H9 (cell line): ENCODE measurements around the gene RIMOC1. TPM values are rescaled to one million over a fixed set of nuclear protein-coding genes. Genes with fewer than 3 reads are reported as not detected.

ENCODE experiments used
- DNase-seq: peaks from one replicate; pipeline ENCODE4 v3.0.0-alpha.2; 2017
- H2AFZ ChIP-seq: one replicate; pipeline ENCODE4 v1.6.1; 2013; ENCODE audit warnings: mild to moderate bottlenecking, low read length, control low read depth, moderate library complexity
- H2AK5ac ChIP-seq: 2 replicates; pipeline ENCODE4 v1.6.1; 2013; ENCODE audit warnings: low read length, control low read depth, mixed read lengths; ENCODE audit not compliant: insufficient read length
- H2BK120ac ChIP-seq: one replicate; pipeline ENCODE4 v1.6.1; 2013; ENCODE audit warnings: low read depth, mild to moderate bottlenecking, low read length, control low read depth, inconsistent platforms; ENCODE audit not compliant: poor library complexity, severe bottlenecking
- H2BK12ac ChIP-seq: 2 replicates; pipeline ENCODE4 v1.6.1; 2013; ENCODE audit warnings: low read length, control low read depth, mixed read lengths, low read depth; ENCODE audit not compliant: insufficient read length
- H2BK15ac ChIP-seq: 2 replicates; pipeline ENCODE4 v1.6.1; 2013; ENCODE audit warnings: low read depth, low read length, control low read depth
- H2BK20ac ChIP-seq: one replicate; pipeline ENCODE4 v1.6.1; 2013; ENCODE audit warnings: low read depth, mild to moderate bottlenecking, low read length, control low read depth, inconsistent platforms; ENCODE audit not compliant: poor library complexity, severe bottlenecking
- H2BK5ac ChIP-seq: 2 replicates; pipeline ENCODE4 v1.6.1; 2013; ENCODE audit warnings: low read length, control low read depth, mixed read lengths; ENCODE audit not compliant: insufficient read length
- H3K14ac ChIP-seq: 2 replicates; pipeline ENCODE4 v1.6.1; 2013; ENCODE audit warnings: low read length, control low read depth; ENCODE audit not compliant: insufficient read depth
- H3K18ac ChIP-seq: 2 replicates; pipeline ENCODE4 v1.6.1; 2013; ENCODE audit warnings: low read depth, mild to moderate bottlenecking, mixed read lengths, low read length, control low read depth; ENCODE audit not compliant: insufficient read length
- H3K23ac ChIP-seq: 2 replicates; pipeline ENCODE4 v1.6.1; 2013; ENCODE audit warnings: low read length, control low read depth, mixed read lengths, low read depth; ENCODE audit not compliant: insufficient read length
- H3K23me2 ChIP-seq: 2 replicates; pipeline ENCODE4 v1.6.1; 2013; ENCODE audit warnings: low read depth, mild to moderate bottlenecking, mixed read lengths, low read length, control low read depth; ENCODE audit not compliant: insufficient read length, poor library complexity, severe bottlenecking
- H3K27ac ChIP-seq: 2 replicates; pipeline ENCODE4 v1.5.1; 2013; ENCODE audit warnings: low read length, control low read depth, mixed read lengths, low read depth; ENCODE audit not compliant: insufficient read length
- H3K27me3 ChIP-seq: 2 replicates; pipeline ENCODE4 v1.6.1; 2013; ENCODE audit warnings: low read length, control low read depth, inconsistent platforms; ENCODE audit not compliant: insufficient read depth
- H3K4ac ChIP-seq: 2 replicates; pipeline ENCODE4 v1.6.1; 2013; ENCODE audit warnings: low read depth, mild to moderate bottlenecking, control low read depth, inconsistent platforms, low read length, moderate library complexity
- H3K4me1 ChIP-seq: 2 replicates; pipeline ENCODE4 v1.6.1; 2013; ENCODE audit warnings: low read length, control low read depth, inconsistent platforms; ENCODE audit not compliant: insufficient read depth
- H3K4me2 ChIP-seq: 2 replicates; pipeline ENCODE4 v1.6.1; 2013; ENCODE audit warnings: low read length, control low read depth, mixed read lengths; ENCODE audit not compliant: insufficient read length, insufficient read depth
- H3K56ac ChIP-seq: 2 replicates; pipeline ENCODE4 v1.6.1; 2013; ENCODE audit warnings: low read depth, mild to moderate bottlenecking, mixed read lengths, low read length, control low read depth; ENCODE audit not compliant: insufficient read length
- H3K79me1 ChIP-seq: 2 replicates; pipeline ENCODE4 v1.6.1; 2013; ENCODE audit warnings: low read depth, mild to moderate bottlenecking, moderate library complexity, low read length, control low read depth, inconsistent platforms; ENCODE audit not compliant: insufficient read depth, poor library complexity, severe bottlenecking
- H3K79me2 ChIP-seq: 2 replicates; pipeline ENCODE4 v1.6.1; 2013; ENCODE audit warnings: low read length, control low read depth, inconsistent platforms; ENCODE audit not compliant: insufficient read depth
- H3K9ac ChIP-seq: 2 replicates; pipeline ENCODE4 v1.6.1; 2013; ENCODE audit warnings: low read length, control low read depth, mixed read lengths; ENCODE audit not compliant: insufficient read length; ENCODE audit errors: extremely low read depth
- H3K9me3 ChIP-seq: one replicate; pipeline ENCODE4 v1.6.1; 2013; ENCODE audit warnings: low read depth, low read length, inconsistent platforms; ENCODE audit not compliant: control insufficient read depth
- H3T11ph ChIP-seq: one replicate; pipeline ENCODE4 v1.6.1; 2013; ENCODE audit warnings: mild to moderate bottlenecking, low read length, control low read depth, inconsistent platforms
- H4K20me1 ChIP-seq: one replicate; pipeline ENCODE4 v1.6.1; 2013; ENCODE audit not compliant: control insufficient read depth, insufficient read length, insufficient read depth
- H4K5ac ChIP-seq: 2 replicates; pipeline ENCODE4 v1.6.1; 2013; ENCODE audit warnings: low read depth, mild to moderate bottlenecking, mixed read lengths, low read length, control low read depth; ENCODE audit not compliant: insufficient read length
- H4K8ac ChIP-seq: replicated peaks from 2 replicates; pipeline ENCODE4 v1.6.1; 2013; ENCODE audit warnings: low read length, control low read depth, mixed read lengths, low read depth; ENCODE audit not compliant: insufficient read length
- H4K91ac ChIP-seq: 2 replicates; pipeline ENCODE4 v1.6.1; 2013; ENCODE audit warnings: low read depth, mild to moderate bottlenecking, moderate library complexity, mixed read lengths, low read length, control low read depth; ENCODE audit not compliant: insufficient read length
- H3K27ac Mint-ChIP-seq, 3 experiments: 2 replicates in 2 of 3; 3 replicates in 1 of 3; pipeline ENCODE4 v1.8.0; 2020 to 2021; ENCODE audit warnings: mixed read lengths in 3 of 3, mild to moderate bottlenecking in 1 of 3, moderate library complexity in 1 of 3
- H3K27me3 Mint-ChIP-seq: 2 replicates; pipeline ENCODE4 v1.8.0; 2021; ENCODE audit warnings: low read depth, mild to moderate bottlenecking, moderate library complexity, mixed read lengths
- H3K36me3 Mint-ChIP-seq, 3 experiments: 2 replicates in 2 of 3; 3 replicates in 1 of 3; pipeline ENCODE4 v1.8.0; 2020 to 2021; ENCODE audit warnings: low read depth in 3 of 3, mixed read lengths in 3 of 3; ENCODE audit not compliant: insufficient read depth in 1 of 3
- H3K4me1 Mint-ChIP-seq, 2 experiments: 2 replicates each; pipeline ENCODE4 v1.8.0; 2020; ENCODE audit warnings: mixed read lengths in 2 of 2
- H3K4me3 Mint-ChIP-seq, 2 experiments: 2 replicates in 1 of 2; 3 replicates in 1 of 2; pipeline ENCODE4 v1.8.0; 2020 to 2021; ENCODE audit warnings: mild to moderate bottlenecking in 2 of 2, mixed read lengths in 2 of 2, moderate library complexity in 1 of 2
- H3K9me3 Mint-ChIP-seq, 2 experiments: 2 replicates in 1 of 2; 3 replicates in 1 of 2; pipeline ENCODE4 v1.8.0; 2020; ENCODE audit warnings: mild to moderate bottlenecking in 2 of 2, mixed read lengths in 2 of 2, moderate library complexity in 1 of 2
- CTCF ChIP-seq: fragments of 200-600 bp; sonication (generic); conservative IDR thresholded peaks from 3 replicates; pipeline ENCODE4 v1.8.0; 2021; ENCODE audit warnings: antibody characterized with exemption, mild to moderate bottlenecking
- WGBS: extraction: QIAGEN DNeasy Blood & Tissue Kit; methylation state at CpG from one replicate; pipeline ENCODE4 v1.1.7; 2013; ENCODE audit warnings: missing lambda C conversion rate, low lambda C conversion rate, mixed read lengths; ENCODE audit not compliant: insufficient read length; ENCODE audit errors: extremely low coverage; 5-methylcytosine and 5-hydroxymethylcytosine counted together
- total RNA-seq: library from RNA; stranded (reverse); gene quantifications from 2 replicates; pipeline ENCODE4 v1.2.1, GENCODE V29; 2021

The RIMOC1 gene
- total RNA-seq, 1 experiment from 2014 or later, result 43.3 TPM

- no peak overlapping the region for H2BK120ac ChIP-seq
- no peak overlapping the region for H2BK12ac ChIP-seq
- H3K4me2 ChIP-seq, result no peak overlapping the region
- no peak overlapping the region for H3K23ac ChIP-seq
- H3K56ac ChIP-seq, result no peak overlapping the region
- no peak for DNase-seq
- no peak for TF ChIP-seq CTCF
- no peak overlapping the region for H4K8ac ChIP-seq
- peaks cover 11% of the 10 kb centered on the region for H3K23me2 ChIP-seq
- H3K27me3 ChIP-seq, result peaks cover 5% of the 10 kb centered on the region; the same call in 1 of the 2 replicates
- no peak overlapping the region for H4K5ac ChIP-seq
- no peak overlapping the region for H2BK5ac ChIP-seq
- H4K91ac ChIP-seq, result no peak overlapping the region
- no peak overlapping the region for H3K4ac ChIP-seq
- H3K9me3 ChIP-seq, result no peaks in the 10 kb centered on the region
- H3K18ac ChIP-seq, result no peak overlapping the region
- H2BK20ac ChIP-seq, result no peak overlapping the region
- H3K79me2 ChIP-seq, result no peaks in the 10 kb centered on the region
- H2BK15ac ChIP-seq, result no peak overlapping the region
- no peaks in the 10 kb centered on the region; a peak in 1 of 5 replicates for H3K9me3 Mint-ChIP-seq
- H3K79me1 ChIP-seq, result no peaks in the 10 kb centered on the region
- no peaks in the 10 kb centered on the region for H4K20me1 ChIP-seq
- no peaks in the 10 kb centered on the region for H3K4me1 ChIP-seq
- no peak overlapping the region for H3K27ac Mint-ChIP-seq
- no peak overlapping the region for H3K27ac ChIP-seq
- H3K4me1 Mint-ChIP-seq, result peaks cover 10 to 11% of the 10 kb centered on the region in 2 experiments
- H3T11ph ChIP-seq, result no peak overlapping the region
- H3K36me3 Mint-ChIP-seq, result peaks cover 0 to 2% (median 0%) of the 10 kb centered on the region in 3 experiments; a peak in 3 of 7 replicates
- H2AK5ac ChIP-seq, result no peak overlapping the region
- H3K4me3 Mint-ChIP-seq, result no peak overlapping the region
- H3K14ac ChIP-seq, result no peak overlapping the region
- peaks cover 26% of the 10 kb centered on the region for H3K27me3 Mint-ChIP-seq
- WGBS, result no CpG with 5 or more reads among the region's 2 CpGs
- H2AFZ ChIP-seq, result no peak overlapping the region
- H3K9ac ChIP-seq, result no peak overlapping the region
Observed at GRCh38 chr5:41871852-41872251, 32.3 kb upstream of the RIMOC1 start.
